Heart right ventricle (tissue), 16 donors: ENCODE data around the gene ATL2. TPM values are rescaled to one million over a fixed set of nuclear protein-coding genes. Genes with fewer than 3 reads are reported as not detected.

ENCODE experiments used
- ATAC-seq, 8 donors: fragments of 200-7000 bp; cut with Tn5 transposase; one replicate each; pipeline ENCODE4 v1.9.1; 2020; ENCODE audit warnings: mild to moderate bottlenecking in 8 of 8, moderate library complexity in 8 of 8, moderate number of reproducible peaks in 1 of 8
- DNase-seq, 2 donors: peaks; one replicate each; pipeline ENCODE4 v3.0.0-alpha.2; 2020
- H3K27ac ChIP-seq, 10 donors: fragments of 200-600 bp; sonication (generic) in 2 of 10; one replicate each; pipeline versions ENCODE4 v1.5.0 to v1.8.0; 2020 to 2022; ENCODE audit warnings: mild to moderate bottlenecking in 3 of 10
- H3K27me3 ChIP-seq, 7 donors: fragments of 200-600 bp; one replicate each; pipeline ENCODE4 v1.8.0; 2021 to 2022; ENCODE audit warnings: mild to moderate bottlenecking in 2 of 7
- H3K36me3 ChIP-seq, 9 donors: fragments of 200-600 bp; sonication (generic) in 1 of 9; one replicate each; pipeline versions ENCODE4 v1.5.0 to v1.8.0; 2020 to 2022; ENCODE audit warnings: mild to moderate bottlenecking in 2 of 9
- H3K4me1 ChIP-seq, 9 donors: fragments of 200-600 bp; sonication (generic) in 1 of 9; one replicate each; pipeline versions ENCODE4 v1.5.0 to v1.8.0; 2020 to 2022; ENCODE audit warnings: mild to moderate bottlenecking in 4 of 9
- H3K4me3 ChIP-seq, 10 donors: fragments of 200-600 bp; sonication (generic) in 2 of 10; one replicate each; pipeline versions ENCODE4 v1.5.0 to v1.8.0; 2020 to 2022; ENCODE audit warnings: mild to moderate bottlenecking in 7 of 10, moderate library complexity in 2 of 10
- H3K9me3 ChIP-seq, 11 donors: fragments of 200-600 bp in 10 of 11; sonication (generic) in 2 of 11; one replicate each; pipeline versions ENCODE4 v1.5.0 to v1.8.0; 2013 to 2022; ENCODE audit warnings: mild to moderate bottlenecking in 2 of 11, control low read depth in 1 of 11, moderate library complexity in 1 of 11
- CTCF ChIP-seq, 9 donors: fragments of 200-600 bp; sonication (generic) in 2 of 9; IDR thresholded peaks; one replicate each; pipeline versions ENCODE4 v1.5.0 to v1.8.0; 2021 to 2022; ENCODE audit warnings: antibody characterized with exemption in 9 of 9, mild to moderate bottlenecking in 5 of 9, moderate library complexity in 1 of 9
- WGBS, 2 donors: extraction: QIAGEN DNeasy Blood & Tissue Kit; methylation state at CpG; one replicate each; pipeline ENCODE4 v1.1.7; 2013; ENCODE audit warnings: inconsistent platforms in 1 of 2; 5-methylcytosine and 5-hydroxymethylcytosine counted together
- intact Hi-C, 10 donors: fragments of 100-400 bp; cut with DNase I; formaldehyde crosslinking; loops; one replicate each; pipeline versions ENCODE4 v1.11.1 to v1.14.2; 2022
- polyA plus RNA-seq, 2 donors: library from polyadenylated mRNA; stranded (reverse); fragments of 200-250 nt; gene quantifications; one replicate each; pipeline ENCODE4 v1.2.3, GENCODE V29; 2013
- total RNA-seq, 10 donors: library from RNA; stranded (reverse); fragmentation: NEBNext Ultra II Directional in 3 of 10; extraction: Animal tissue kit (Norgen Biotek cat#: 25700) in 3 of 10; gene quantifications; one replicate each; pipeline versions ENCODE4 v1.2.1 to v1.2.4, GENCODE V29; 2021 to 2023
- donor health status: Arrhythmogenic right ventricular cardiomyopathy.
- donor health status: ischemic (EF 13 %, LVEDD 7.1; RV severe dilation, severe dysfunction).
- donor health status: healthy with polysubstance abuse.
- donor health status: DM: no; HTN: yes; CAD: no.
- donor health status: DM: no; HTN: no; CAD: no.
- donor health status: ischemic (EF 25% LVEDD 6.9; RV normal size, moderate dysfunction).
- donor health status: ischemic (EF 25% LVEDD 5.7; RV mildly dilated, moderate dysfunction).
- donor health status: healthy.
- donor health status: DM: yes; HTN: yes; CAD: no.
- donor health status: Ischemic cardiomyopathy.
- donor health status: ischemic (EF 35%, LVEDD 5.7; RV mildly dilated, moderate dysfunction).
- donor health status: nonischemic (EF 11% LVEDD 7.7; RV severe dilation, severe dysfunction).
- donor health status: DM: yes; HTN: yes; CAD: no.
- donor health status: PGD.
- donor health status: ischemic (EF 29% LVEDD 5.4; RV normal size, mild dysfunction).
- donor health status: nonischemic (EF 23%, LVEDD 6.1; RV moderate dilation, normal function).

ATL2 gene
- total and polyA plus RNA-seq, 12 donors = 14.1 to 46.2 (median 30.2) TPM

- no peak overlapping the region for H3K27ac ChIP-seq
- H3K36me3 ChIP-seq = no peaks in the 10 kb centered on the region
- DNase-seq = no peak
- no peaks in the 10 kb centered on the region for H3K9me3 ChIP-seq
- no peak overlapping the region for H3K4me3 ChIP-seq
- no peak for ATAC-seq
- no peaks in the 10 kb centered on the region for H3K27me3 ChIP-seq
- no peak for TF ChIP-seq CTCF (IDR thresholded peaks at IDR 0.05)
- no peaks in the 10 kb centered on the region for H3K4me1 ChIP-seq
- intact Hi-C loops = no loop called here
- 86 to 90% methylated on average over 5 of the region's 5 CpGs for WGBS, 2 donors
Measured at GRCh38 chr2:38419499-38419898, 42.4 kb upstream of the ATL2 start.

- intact Hi-C loops = no loop called here
Measured at GRCh38 chr2:38418735-38419134, 41.7 kb upstream of the ATL2 start.

GRCh38 chr2:38417745-38418689 lies 40.9 kb upstream of the ATL2 start:
- intact Hi-C loops = no loop called here

More at GRCh38 chr2:38418735-38419134, 41.7 kb upstream of the ATL2 start:
- ATAC-seq (no peak), DNase-seq (no peak)
- 97 to 99% methylated on average over 2 of the region's 2 CpGs for WGBS, 2 donors
- Histone ChIP-seq H3K36me3 (no peaks in the 10 kb centered on the region), H3K27ac (no peak overlapping the region), H3K9me3 (peaks cover 0 to 4% (median 0%) of the 10 kb centered on the region in 11 donors), H3K4me1 (no peaks in the 10 kb centered on the region), H3K27me3 (no peaks in the 10 kb centered on the region), H3K4me3 (no peak overlapping the region)
- no peak for TF ChIP-seq CTCF (IDR thresholded peaks at IDR 0.05)

More at GRCh38 chr2:38417745-38418689, 40.9 kb upstream of the ATL2 start:
- ATAC-seq (no peak), DNase-seq (no peak)
- no peaks in the 10 kb centered on the region for H3K27me3 ChIP-seq
- H3K4me3 ChIP-seq = no peak overlapping the region
- no peak overlapping the region for H3K27ac ChIP-seq
- 64 to 70% methylated on average over 7 of the region's 7 CpGs for WGBS, 2 donors
- H3K9me3 ChIP-seq = peaks cover 0 to 11% (median under 1%) of the 10 kb centered on the region in 11 donors
- no peak for TF ChIP-seq CTCF (IDR thresholded peaks at IDR 0.05)
- no peaks in the 10 kb centered on the region for H3K36me3 ChIP-seq
- no peaks in the 10 kb centered on the region for H3K4me1 ChIP-seq
